ENCODE measurements around the gene HOXB1. TPM values are rescaled to one million over a fixed set of nuclear protein-coding genes. Genes with fewer than 3 reads are reported as not detected.

The HOXB1 gene
- total RNA-seq, 1 donor, result not detected

DNA sequence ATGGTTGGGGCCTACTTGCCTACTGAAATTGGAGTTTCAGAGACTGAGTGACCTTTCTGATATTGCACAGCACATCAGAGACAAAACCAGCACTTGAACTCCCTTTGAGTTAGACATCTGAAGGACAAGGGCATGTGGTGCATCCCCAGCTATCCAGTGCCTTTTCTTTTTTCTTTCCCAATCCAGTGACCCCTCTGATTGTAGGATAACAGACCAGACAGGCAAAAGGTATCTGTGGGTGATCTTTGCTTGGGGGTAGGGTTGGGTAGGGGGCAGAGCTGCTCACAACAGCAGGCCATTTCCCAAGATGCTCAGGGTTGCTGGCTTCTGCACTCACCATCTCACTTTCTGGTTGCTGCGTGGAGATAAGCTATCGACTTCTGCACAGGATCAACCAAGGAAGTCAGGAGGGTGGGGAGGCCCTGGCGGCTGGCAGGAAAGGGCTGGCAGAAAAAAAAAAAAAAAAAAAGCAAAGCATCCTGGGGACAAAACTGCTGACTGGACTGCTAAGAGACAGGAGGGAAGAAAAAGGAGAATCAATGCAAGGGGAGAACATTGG is 42.2 kb downstream of the HOXB1 start:
- TF ChIP-seq, protein P1, sequence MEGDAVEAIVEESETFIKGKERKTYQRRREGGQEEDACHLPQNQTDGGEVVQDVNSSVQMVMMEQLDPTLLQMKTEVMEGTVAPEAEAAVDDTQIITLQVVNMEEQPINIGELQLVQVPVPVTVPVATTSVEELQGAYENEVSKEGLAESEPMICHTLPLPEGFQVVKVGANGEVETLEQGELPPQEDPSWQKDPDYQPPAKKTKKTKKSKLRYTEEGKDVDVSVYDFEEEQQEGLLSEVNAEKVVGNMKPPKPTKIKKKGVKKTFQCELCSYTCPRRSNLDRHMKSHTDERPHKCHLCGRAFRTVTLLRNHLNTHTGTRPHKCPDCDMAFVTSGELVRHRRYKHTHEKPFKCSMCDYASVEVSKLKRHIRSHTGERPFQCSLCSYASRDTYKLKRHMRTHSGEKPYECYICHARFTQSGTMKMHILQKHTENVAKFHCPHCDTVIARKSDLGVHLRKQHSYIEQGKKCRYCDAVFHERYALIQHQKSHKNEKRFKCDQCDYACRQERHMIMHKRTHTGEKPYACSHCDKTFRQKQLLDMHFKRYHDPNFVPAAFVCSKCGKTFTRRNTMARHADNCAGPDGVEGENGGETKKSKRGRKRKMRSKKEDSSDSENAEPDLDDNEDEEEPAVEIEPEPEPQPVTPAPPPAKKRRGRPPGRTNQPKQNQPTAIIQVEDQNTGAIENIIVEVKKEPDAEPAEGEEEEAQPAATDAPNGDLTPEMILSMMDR (IDR thresholded peaks at IDR 0.05; ENCODE audit: insufficient read depth, low read length), result no peak
- H3K4me3 ChIP-seq (ENCODE audit: low read depth, low read length), result no peak overlapping the region
- DNase-seq (ENCODE audit: low read depth), result no peak

DNA sequence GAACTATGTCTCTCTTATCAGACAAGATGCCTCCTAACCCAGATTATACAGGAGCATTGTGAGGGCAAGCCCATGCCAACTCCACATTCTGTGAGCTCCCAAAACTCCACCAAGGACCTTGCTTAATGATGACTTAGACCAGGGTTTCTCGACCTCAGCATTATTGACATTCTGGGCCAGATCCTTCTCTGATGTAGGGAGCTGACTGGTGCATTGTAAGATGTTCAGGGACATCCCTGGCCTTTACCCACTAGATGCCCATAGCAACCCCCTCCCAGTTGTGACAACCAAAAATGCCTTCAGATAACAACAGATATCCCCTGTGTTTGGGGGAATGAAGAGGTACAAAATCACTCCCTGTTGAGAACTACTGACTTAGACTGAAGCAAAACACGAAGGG is 43.6 kb downstream of the HOXB1 start:
- DNase-seq (ENCODE audit: low read depth), result no peak
- no peak overlapping the region for H3K4me3 ChIP-seq (ENCODE audit: low read depth, low read length)
- TF ChIP-seq, protein P1 (IDR thresholded peaks at IDR 0.05; ENCODE audit: insufficient read depth, low read length), result no peak

DNA sequence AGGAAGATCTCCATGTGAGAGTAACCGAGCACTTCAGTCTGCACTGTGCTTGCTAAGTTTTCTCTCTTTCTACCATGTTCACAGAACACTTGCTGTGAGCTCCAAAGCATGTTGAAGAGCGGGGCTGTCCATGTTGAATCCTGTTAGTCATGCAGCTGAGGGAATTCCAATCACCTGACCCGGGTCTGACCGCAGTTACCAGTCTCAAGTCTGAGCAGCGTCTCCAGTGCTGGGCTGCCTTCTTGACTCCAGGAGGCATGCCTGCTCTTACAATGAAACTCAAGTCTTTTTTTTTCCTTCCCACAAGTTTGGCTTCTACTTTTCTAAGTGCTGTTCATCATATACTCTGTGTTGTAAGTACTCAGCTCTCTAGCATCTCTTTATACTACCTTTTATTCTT is 44.3 kb downstream of the HOXB1 start:
- H3K4me3 ChIP-seq (ENCODE audit: low read depth, low read length), result no peak overlapping the region
- TF ChIP-seq, protein P1 (IDR thresholded peaks at IDR 0.05; ENCODE audit: insufficient read depth, low read length), result peak; percentile 50
- peak; percentile 98 for DNase-seq (ENCODE audit: low read depth)

DNA sequence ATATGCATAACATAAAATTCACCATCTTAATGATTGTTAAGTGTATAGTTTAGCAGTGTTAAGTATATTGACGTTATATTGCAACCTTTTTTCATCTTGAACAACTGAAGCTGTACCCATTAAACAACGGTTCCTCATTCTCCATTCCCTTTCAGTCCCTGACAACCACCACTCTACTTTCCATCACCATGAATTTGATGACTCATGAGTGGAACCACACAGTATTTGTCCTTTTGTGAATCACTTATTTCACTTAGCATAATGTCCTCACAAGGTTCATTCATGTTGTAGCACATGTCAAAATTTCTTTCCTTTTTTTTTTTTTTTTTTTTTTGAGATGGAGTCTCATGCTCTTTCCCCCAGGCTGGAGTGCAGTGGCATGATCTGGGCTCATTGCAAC is 46.0 kb downstream of the HOXB1 start:
- TF ChIP-seq, protein P1 (IDR thresholded peaks at IDR 0.05; ENCODE audit: insufficient read depth, low read length), result no peak
- no peak for DNase-seq (ENCODE audit: low read depth)
- H3K4me3 ChIP-seq (ENCODE audit: low read depth, low read length), result no peak overlapping the region

DNA sequence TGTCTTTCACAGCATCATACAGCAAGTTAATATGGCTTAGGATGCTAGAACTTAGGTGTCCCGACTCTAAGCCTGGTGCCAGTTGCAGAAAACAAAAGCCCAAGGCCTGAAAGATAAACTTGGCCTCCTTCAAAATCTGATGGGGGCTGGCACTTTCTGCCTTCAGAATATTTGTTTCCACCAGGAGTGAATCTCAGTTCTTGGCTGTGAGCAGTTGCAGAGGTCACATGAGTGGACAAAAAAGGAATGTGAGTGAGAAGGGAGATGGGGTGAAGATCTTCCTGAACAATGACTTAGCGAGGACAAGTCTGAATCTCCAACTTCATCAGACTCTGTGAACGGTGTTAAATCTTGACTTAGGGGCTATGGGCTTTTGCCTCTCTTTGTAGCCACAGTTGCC is 46.6 kb downstream of the HOXB1 start:
- DNase-seq (ENCODE audit: low read depth), result peak; percentile 37
- no peak overlapping the region for H3K4me3 ChIP-seq (ENCODE audit: low read depth, low read length)
- TF ChIP-seq, protein P1 (IDR thresholded peaks at IDR 0.05; ENCODE audit: insufficient read depth, low read length), result no peak

DNA sequence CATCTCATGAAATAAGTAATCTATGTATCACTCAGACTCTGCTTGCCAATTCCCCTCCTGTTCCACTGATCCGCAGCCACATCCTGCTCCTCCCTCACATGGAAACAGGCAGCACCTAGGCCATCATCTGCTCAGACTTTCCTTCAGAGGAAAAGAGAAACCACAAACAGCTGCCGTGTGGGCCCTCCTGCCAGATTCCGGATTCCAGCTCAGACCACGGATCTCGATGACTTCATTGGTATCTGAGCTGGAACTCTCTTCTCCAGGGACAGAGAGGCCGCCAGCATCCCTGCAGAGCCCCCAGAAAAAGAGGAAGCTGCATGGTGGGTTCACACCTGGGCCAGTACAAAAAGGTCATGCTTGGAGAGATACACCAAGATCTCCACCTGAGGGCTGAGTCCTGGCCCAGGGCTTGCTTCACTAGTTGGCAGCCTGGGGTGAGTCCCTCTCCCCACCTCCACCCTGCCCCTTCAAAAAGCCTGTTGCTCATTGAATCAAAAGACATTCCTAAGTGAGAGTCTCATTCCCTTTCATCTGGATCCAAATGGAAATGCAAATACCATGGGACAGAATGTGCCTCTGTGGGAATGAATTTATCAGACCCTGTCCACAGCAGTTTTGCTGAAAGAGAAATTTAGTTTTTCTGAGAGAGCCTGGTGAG is 47.2 kb downstream of the HOXB1 start:
- TF ChIP-seq, protein P1 (IDR thresholded peaks at IDR 0.05; ENCODE audit: insufficient read depth, low read length), result no peak
- peak; percentile 96 for DNase-seq (ENCODE audit: low read depth)
- no peak overlapping the region for H3K4me3 ChIP-seq (ENCODE audit: low read depth, low read length)

Data from fibroblast of the aortic adventitia (primary cell).